ENCODE measurements around the gene SLC8A3.

SLC8A3 gene

GRCh38 chr14:70019695-70020094, 169.1 kb downstream of the SLC8A3 start:
- TF ChIP-seq CTCF (IDR thresholded peaks at IDR 0.05; ENCODE audit: insufficient read depth, missing control alignments): no peak
- FAIRE-seq (no peak), DNase-seq (ENCODE audit: insufficient read length, low spot score) (no peak)

- TF ChIP-seq CTCF (IDR thresholded peaks at IDR 0.05; ENCODE audit: insufficient read depth, missing control alignments): no peak
- DNase-seq (ENCODE audit: insufficient read length, low spot score) (no peak), FAIRE-seq (no peak)
These were observed 170.0 kb downstream of the SLC8A3 start for GRCh38 chr14:70018713-70019211.

DNA sequence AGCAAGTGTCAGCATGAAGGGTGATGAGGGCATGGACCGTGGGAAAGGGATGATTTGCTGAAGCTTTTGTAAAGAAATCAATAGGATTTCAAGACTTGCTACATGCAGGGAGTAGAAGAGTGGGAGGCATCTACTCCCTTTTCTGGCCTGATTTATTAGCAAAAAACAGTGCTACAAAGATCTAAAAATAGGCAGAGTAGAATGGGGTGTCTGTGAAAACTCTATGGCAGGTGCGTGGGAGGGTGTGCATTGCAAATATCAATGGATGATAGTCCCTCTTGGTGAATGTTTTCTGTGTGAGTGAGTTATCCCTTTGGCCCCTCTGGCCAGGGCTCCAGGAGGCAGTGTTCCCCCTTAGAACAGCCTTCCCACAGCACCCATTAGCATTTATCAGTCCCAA, 170.5 kb downstream of the SLC8A3 start:
- no peak for FAIRE-seq
- DNase-seq (ENCODE audit: insufficient read length, low spot score): no peak
- TF ChIP-seq CTCF (IDR thresholded peaks at IDR 0.05; ENCODE audit: insufficient read depth, missing control alignments): no peak

- no peak for FAIRE-seq
These were observed 174.2 kb downstream of the SLC8A3 start for GRCh38 chr14:70014406-70015095.

DNA sequence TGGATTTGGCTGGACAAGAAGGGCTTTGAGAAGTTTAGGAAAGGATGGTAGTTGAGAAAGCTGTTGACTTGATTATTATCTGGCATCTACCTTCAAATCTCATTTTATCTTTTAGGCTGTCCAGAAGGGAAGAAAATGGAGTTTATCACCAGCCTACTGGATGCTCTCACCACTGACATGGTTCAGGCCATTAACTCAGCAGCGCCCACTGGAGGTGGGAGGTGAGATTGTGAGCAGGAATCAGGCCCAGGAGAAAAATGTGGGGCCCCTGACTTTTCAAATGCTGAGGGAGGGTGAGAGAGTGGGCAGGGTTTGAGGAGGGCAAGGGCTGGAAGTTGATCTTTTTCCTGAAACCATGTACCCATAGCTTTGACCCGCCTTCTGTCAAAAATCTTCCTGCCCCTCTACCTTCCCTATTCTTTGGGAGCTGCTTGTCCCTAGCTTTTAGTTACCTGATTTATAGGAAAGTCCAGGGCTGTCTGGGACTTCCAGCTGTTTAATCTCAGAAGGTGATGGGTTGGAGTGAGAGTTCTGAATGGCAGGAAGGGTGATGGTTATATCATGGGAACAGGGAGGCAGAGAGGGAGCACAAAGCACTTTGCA, 175.4 kb downstream of the SLC8A3 start:
- FAIRE-seq (no peak), DNase-seq (ENCODE audit: insufficient read length, low spot score) (no peak)
- peak; percentile 55 for TF ChIP-seq CTCF (IDR thresholded peaks at IDR 0.05; ENCODE audit: insufficient read depth, missing control alignments)

More at GRCh38 chr14:70014406-70015095, 174.2 kb downstream of the SLC8A3 start:
- DNase-seq (ENCODE audit: insufficient read length, low spot score): no peak
- TF ChIP-seq CTCF (IDR thresholded peaks at IDR 0.05; ENCODE audit: insufficient read depth, missing control alignments): no peak

- DNase-seq (ENCODE audit: insufficient read length, low spot score): no peak
- TF ChIP-seq CTCF (IDR thresholded peaks at IDR 0.05; ENCODE audit: insufficient read depth, missing control alignments): no peak
- no peak for FAIRE-seq
These were observed 177.0 kb downstream of the SLC8A3 start for GRCh38 chr14:70011708-70012107.

GRCh38 chr14:70011098-70011497, 177.7 kb downstream of the SLC8A3 start:
- TF ChIP-seq CTCF (IDR thresholded peaks at IDR 0.05; ENCODE audit: insufficient read depth, missing control alignments): no peak
- FAIRE-seq (no peak), DNase-seq (ENCODE audit: insufficient read length, low spot score) (no peak)

All from D721Med (cell line).